Neural progenitor cell (in vitro differentiated cells): ENCODE data around the gene LRRN2. TPM values are rescaled to one million over a fixed set of nuclear protein-coding genes. Genes with fewer than 3 reads are reported as not detected.

ENCODE experiments used
- DNase-seq: peaks from one replicate; pipeline ENCODE4 v3.0.0-alpha.2; 2016; ENCODE audit warnings: low spot score
- H2AFZ ChIP-seq: fragments of 200-600 bp; sonication (generic); replicated peaks from 2 replicates; pipeline ENCODE4 v1.6.1; 2016; ENCODE audit warnings: antibody characterized with exemption
- H3F3A ChIP-seq: fragments of 200-600 bp; sonication (generic); 2 replicates; pipeline ENCODE4 v1.6.1; 2016; ENCODE audit warnings: antibody characterized with exemption, low read depth
- H3K27ac ChIP-seq: fragments of 200-600 bp; sonication (generic); 2 replicates; pipeline ENCODE4 v1.5.1; 2016; ENCODE audit warnings: mild to moderate bottlenecking
- H3K27me3 ChIP-seq: fragments of 200-600 bp; sonication (generic); 2 replicates; pipeline ENCODE4 v1.6.1; 2016; ENCODE audit warnings: mild to moderate bottlenecking, moderate library complexity
- H3K36me3 ChIP-seq: fragments of 200-600 bp; sonication (generic); 2 replicates; pipeline ENCODE4 v1.5.1; 2016
- H3K4me1 ChIP-seq: fragments of 200-600 bp; sonication (generic); 2 replicates; pipeline ENCODE4 v1.6.1; 2016; ENCODE audit warnings: mixed run types
- H3K4me2 ChIP-seq: fragments of 200-600 bp; sonication (generic); 2 replicates; pipeline ENCODE4 v1.6.1; 2016
- H3K4me3 ChIP-seq: fragments of 200-600 bp; sonication (generic); 2 replicates; pipeline ENCODE4 v1.5.1; 2016
- H3K79me2 ChIP-seq: fragments of 200-600 bp; sonication (generic); 2 replicates; pipeline ENCODE4 v1.6.1; 2016; ENCODE audit warnings: low read depth
- H3K9ac ChIP-seq: fragments of 200-600 bp; sonication (generic); 2 replicates; pipeline ENCODE4 v1.6.1; 2016
- H3K9me3 ChIP-seq: fragments of 200-600 bp; sonication (generic); 2 replicates; pipeline ENCODE4 v1.5.1; 2016; ENCODE audit warnings: low read depth
- H4K20me1 ChIP-seq: fragments of 200-600 bp; sonication (generic); 2 replicates; pipeline ENCODE4 v1.6.1; 2016; ENCODE audit warnings: low read depth
- H3K27ac Mint-ChIP-seq: 3 replicates; pipeline ENCODE4 v1.8.0; 2021; ENCODE audit warnings: mixed read lengths
- H3K27me3 Mint-ChIP-seq: 2 replicates; pipeline ENCODE4 v1.8.0; 2022; ENCODE audit warnings: low read depth, mild to moderate bottlenecking, inconsistent platforms, moderate library complexity, mixed read lengths; ENCODE audit not compliant: insufficient read depth
- H3K36me3 Mint-ChIP-seq: 3 replicates; pipeline ENCODE4 v1.8.0; 2021; ENCODE audit warnings: mixed read lengths
- H3K4me1 Mint-ChIP-seq: 3 replicates; pipeline ENCODE4 v1.8.0; 2021; ENCODE audit warnings: mixed read lengths
- H3K4me3 Mint-ChIP-seq: 3 replicates; pipeline ENCODE4 v1.8.0; 2021; ENCODE audit warnings: mild to moderate bottlenecking, moderate library complexity, mixed read lengths
- H3K9me3 Mint-ChIP-seq: 3 replicates; pipeline ENCODE4 v1.8.0; 2020; ENCODE audit warnings: mixed read lengths
- CTCF ChIP-seq: fragments of 200-600 bp; sonication (generic); IDR thresholded peaks from 2 replicates; pipeline ENCODE4 v1.5.1; 2017; ENCODE audit warnings: antibody characterized with exemption, mild to moderate bottlenecking
- EZH2 ChIP-seq: fragments of 200-600 bp; sonication (generic); IDR thresholded peaks from 2 replicates; pipeline ENCODE4 v1.6.1; 2017; ENCODE audit warnings: antibody characterized with exemption, mild to moderate bottlenecking, moderate library complexity
- EZH2phosphoT487 ChIP-seq: fragments of 200-600 bp; sonication (generic); IDR thresholded peaks from 2 replicates; pipeline ENCODE4 v1.6.1; 2017; ENCODE audit warnings: antibody characterized with exemption
- total RNA-seq: library from RNA; depleted of rRNA; stranded (reverse); fragments of >200 nt; gene quantifications from 2 replicates; pipeline ENCODE4 v1.2.3, GENCODE V29; 2015; ENCODE audit warnings: low replicate concordance

LRRN2 gene
- total RNA-seq, 1 donor from 2014 or later: 1.9 TPM

GRCh38 chr1:204684571-204685235 lies 835 bp downstream of the LRRN2 start:
- H3K9me3 ChIP-seq: no peaks in the 10 kb centered on the region
- H3K9ac ChIP-seq: no peak overlapping the region
- peak overlapping the region; percentile 79 for H3K4me3 ChIP-seq
- no peaks in the 10 kb centered on the region for H4K20me1 ChIP-seq
- H3F3A ChIP-seq: peaks cover 5% of the 10 kb centered on the region
- no peaks in the 10 kb centered on the region for H3K79me2 ChIP-seq
- Mint-ChIP-seq H3K9me3 (no peaks in the 10 kb centered on the region), H3K27ac (peak overlapping the region; percentile 88), H3K27me3 (peaks cover 15% of the 10 kb centered on the region), H3K4me1 (peaks cover 26% of the 10 kb centered on the region), H3K4me3 (peak overlapping the region; percentile 93), H3K36me3 (no peaks in the 10 kb centered on the region)
- TF ChIP-seq EZH2phosphoT487 (no peak), EZH2 (peak; percentile 42)
- H3K4me1 ChIP-seq: peaks cover 9% of the 10 kb centered on the region
- peaks cover 79% of the 10 kb centered on the region for H3K27me3 ChIP-seq
- no peak overlapping the region for H3K27ac ChIP-seq
- H3K4me2 ChIP-seq: peak overlapping the region; percentile 97
- no peaks in the 10 kb centered on the region for H3K36me3 ChIP-seq
- peak; percentile 58 for DNase-seq
- H2AFZ ChIP-seq: peak overlapping the region; percentile 92

GRCh38 chr1:204684206-204684570 lies 1.4 kb downstream of the LRRN2 start:
- H3F3A ChIP-seq: peaks cover 5% of the 10 kb centered on the region
- Mint-ChIP-seq H3K27ac (no peak overlapping the region), H3K4me1 (peaks cover 30% of the 10 kb centered on the region), H3K36me3 (no peaks in the 10 kb centered on the region), H3K9me3 (no peaks in the 10 kb centered on the region), H3K27me3 (peaks cover 12% of the 10 kb centered on the region), H3K4me3 (peak overlapping the region; percentile 93)
- H3K9me3 ChIP-seq: no peaks in the 10 kb centered on the region
- H3K27me3 ChIP-seq: peaks cover 74% of the 10 kb centered on the region
- H3K4me3 ChIP-seq: peak overlapping the region; percentile 79
- TF ChIP-seq EZH2 (no peak), EZH2phosphoT487 (no peak), CTCF (no peak)
- H3K9ac ChIP-seq: no peak overlapping the region
- H3K4me2 ChIP-seq: peak overlapping the region; percentile 97
- DNase-seq: no peak
- no peaks in the 10 kb centered on the region for H3K79me2 ChIP-seq
- H2AFZ ChIP-seq: peak overlapping the region; percentile 92
- H3K4me1 ChIP-seq: peaks cover 9% of the 10 kb centered on the region
- H3K36me3 ChIP-seq: no peaks in the 10 kb centered on the region
- no peaks in the 10 kb centered on the region for H4K20me1 ChIP-seq
- H3K27ac ChIP-seq: no peak overlapping the region

GRCh38 chr1:204683284-204684205 lies 2.0 kb downstream of the LRRN2 start:
- H3F3A ChIP-seq: peaks cover 5% of the 10 kb centered on the region
- H3K27ac ChIP-seq: no peak overlapping the region
- H3K4me1 ChIP-seq: peaks cover 9% of the 10 kb centered on the region
- TF ChIP-seq EZH2: no peak
- TF ChIP-seq EZH2phosphoT487: no peak
- no peak for TF ChIP-seq CTCF
- Mint-ChIP-seq H3K27ac (no peak overlapping the region), H3K36me3 (no peaks in the 10 kb centered on the region), H3K4me1 (peaks cover 34% of the 10 kb centered on the region), H3K4me3 (peak overlapping the region; percentile 93), H3K9me3 (no peaks in the 10 kb centered on the region), H3K27me3 (peaks cover 11% of the 10 kb centered on the region)
- H4K20me1 ChIP-seq: no peaks in the 10 kb centered on the region
- H3K27me3 ChIP-seq: peaks cover 68% of the 10 kb centered on the region
- no peak overlapping the region for H2AFZ ChIP-seq
- no peaks in the 10 kb centered on the region for H3K9me3 ChIP-seq
- DNase-seq: no peak
- H3K4me2 ChIP-seq: peak overlapping the region; percentile 97
- no peaks in the 10 kb centered on the region for H3K79me2 ChIP-seq
- no peaks in the 10 kb centered on the region for H3K36me3 ChIP-seq
- H3K9ac ChIP-seq: no peak overlapping the region
- peak overlapping the region; percentile 79 for H3K4me3 ChIP-seq
